NCI-H1092 (cell line): Measurements from ENCODE around the gene SCN1B.
"Not testable (repeated sequence)": the region's sequence is repeated elsewhere in the genome, so short reads cannot be mapped to it uniquely, and the experiment has no call there.

Source experiments
- DNase-seq: peaks from one replicate; lab custom pipeline; 2025; lab: John Stamatoyannopoulos, UW

Gene SCN1B

GRCh38 chr19:35037716-35038622, 7.7 kb downstream of the SCN1B start:
- DNase-seq, result no peak

- no peak for DNase-seq
These were observed 8.6 kb downstream of the SCN1B start for GRCh38 chr19:35038623-35039512.

DNA sequence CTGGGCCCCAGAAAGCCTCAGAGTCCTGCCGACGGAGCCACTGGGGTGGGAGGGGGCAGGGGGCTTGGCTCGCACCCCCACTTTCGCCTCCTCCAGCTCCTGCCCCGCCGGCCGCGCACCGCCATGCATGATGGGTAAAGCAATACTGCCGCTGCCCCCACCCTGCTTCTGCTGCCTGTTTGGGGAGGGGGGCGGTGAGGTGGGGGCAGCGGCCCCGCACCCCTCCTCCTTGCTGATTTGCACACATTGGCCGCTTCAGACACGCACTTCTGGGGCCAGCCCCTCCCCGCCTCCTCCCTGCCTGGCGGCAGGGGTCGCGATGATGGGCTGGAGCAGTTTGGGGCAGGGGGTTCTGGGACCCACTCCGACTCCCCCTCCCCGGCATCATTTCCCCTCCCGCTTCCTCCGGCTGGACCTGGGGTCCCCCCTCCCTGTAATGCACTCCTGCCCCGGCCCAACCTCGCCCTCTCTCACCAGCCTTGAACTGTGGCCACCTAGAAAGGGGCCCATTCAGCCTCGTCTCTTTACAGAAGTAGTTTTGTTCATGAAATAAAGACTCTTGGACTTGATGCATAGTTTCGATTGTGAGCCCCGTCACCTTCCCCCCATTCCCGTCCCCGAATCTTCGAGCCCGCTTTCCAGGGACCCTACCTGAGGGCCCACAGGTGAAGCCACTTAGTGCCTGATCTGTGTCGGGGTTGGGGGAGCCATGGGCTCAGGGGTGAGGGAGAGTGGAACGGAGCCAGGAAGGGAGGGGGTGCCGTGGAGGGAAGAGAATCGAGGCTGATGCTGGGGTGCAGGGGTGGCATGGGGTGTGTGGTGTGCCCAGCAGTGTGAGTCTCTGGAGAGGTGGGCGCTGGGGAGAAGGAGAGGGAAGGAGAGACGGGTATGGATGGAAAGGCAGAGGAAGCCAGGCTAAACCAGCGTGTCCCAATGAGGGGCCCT, 9.9 kb downstream of the SCN1B start:
- no peak for DNase-seq

- DNase-seq, result no peak
These were observed 10.7 kb downstream of the SCN1B start for GRCh38 chr19:35040826-35041547.

DNA sequence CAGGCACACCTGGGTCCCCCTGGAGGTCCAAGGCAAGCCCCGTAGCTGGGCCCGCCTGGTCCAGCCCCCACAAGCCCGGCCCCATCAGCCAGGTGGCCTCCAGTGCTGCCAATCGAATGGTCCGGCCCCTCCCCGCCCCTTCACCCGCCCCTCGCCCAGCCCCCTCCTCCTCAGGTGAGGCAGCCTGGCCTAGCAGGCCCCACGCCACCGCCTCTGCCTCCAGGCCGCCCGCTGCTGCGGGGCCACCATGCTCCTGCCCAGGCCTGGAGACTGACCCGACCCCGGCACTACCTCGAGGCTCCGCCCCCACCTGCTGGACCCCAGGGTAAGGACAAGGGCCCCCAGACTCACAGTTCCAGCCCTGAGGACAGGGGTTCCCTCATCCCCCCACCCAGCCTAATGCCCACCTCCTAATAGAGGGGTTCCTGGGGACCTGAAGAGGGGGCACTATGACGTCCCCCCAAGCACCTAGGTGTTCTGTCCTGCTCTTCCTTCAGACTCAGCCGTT, 11.3 kb downstream of the SCN1B start, which contains the start of gene HPN:
Gene HPN, plus strand, starts transcription at position 174 of the 508 bp plus-strand sequence. CDS start 786 bp downstream, outside the sequence.
- DNase-seq, result no peak

DNA sequence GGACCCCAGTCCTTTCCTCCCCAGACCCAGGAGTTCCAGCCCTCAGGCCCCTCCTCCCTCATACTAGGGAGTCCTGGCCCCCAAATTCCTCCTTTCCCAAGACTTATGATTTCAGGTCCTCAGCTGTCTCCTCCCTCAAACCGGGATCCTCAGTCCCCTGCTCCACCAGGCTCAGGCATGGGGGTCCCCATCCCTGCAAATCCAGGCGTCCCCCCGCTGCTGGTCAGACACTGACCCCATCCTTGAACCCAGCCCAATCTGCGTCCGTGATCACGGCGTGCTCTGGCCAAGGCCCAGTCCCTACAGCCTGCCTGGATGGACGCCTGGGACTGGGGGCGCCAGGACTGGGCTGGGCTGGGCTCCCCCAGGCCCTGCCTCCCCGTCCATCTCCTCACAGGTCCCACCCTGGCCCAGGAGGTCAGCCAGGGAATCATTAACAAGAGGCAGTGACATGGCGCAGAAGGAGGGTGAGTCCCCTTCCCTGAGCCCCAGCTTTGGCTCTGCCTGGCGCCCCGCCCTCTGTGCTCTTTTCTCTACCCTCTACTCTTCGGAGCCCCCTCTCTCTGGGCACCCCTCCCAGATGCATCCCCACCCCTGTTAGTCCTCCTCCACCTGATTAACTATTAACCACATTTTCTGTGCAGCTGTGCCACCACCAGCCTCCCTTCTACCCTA, 11.9 kb downstream of the SCN1B start:
- DNase-seq, result no peak

GRCh38 chr19:35042954-35043604, 12.8 kb downstream of the SCN1B start:
- DNase-seq, result no peak

GRCh38 chr19:35043906-35044305, 13.6 kb downstream of the SCN1B start:
- DNase-seq, result no peak

DNA sequence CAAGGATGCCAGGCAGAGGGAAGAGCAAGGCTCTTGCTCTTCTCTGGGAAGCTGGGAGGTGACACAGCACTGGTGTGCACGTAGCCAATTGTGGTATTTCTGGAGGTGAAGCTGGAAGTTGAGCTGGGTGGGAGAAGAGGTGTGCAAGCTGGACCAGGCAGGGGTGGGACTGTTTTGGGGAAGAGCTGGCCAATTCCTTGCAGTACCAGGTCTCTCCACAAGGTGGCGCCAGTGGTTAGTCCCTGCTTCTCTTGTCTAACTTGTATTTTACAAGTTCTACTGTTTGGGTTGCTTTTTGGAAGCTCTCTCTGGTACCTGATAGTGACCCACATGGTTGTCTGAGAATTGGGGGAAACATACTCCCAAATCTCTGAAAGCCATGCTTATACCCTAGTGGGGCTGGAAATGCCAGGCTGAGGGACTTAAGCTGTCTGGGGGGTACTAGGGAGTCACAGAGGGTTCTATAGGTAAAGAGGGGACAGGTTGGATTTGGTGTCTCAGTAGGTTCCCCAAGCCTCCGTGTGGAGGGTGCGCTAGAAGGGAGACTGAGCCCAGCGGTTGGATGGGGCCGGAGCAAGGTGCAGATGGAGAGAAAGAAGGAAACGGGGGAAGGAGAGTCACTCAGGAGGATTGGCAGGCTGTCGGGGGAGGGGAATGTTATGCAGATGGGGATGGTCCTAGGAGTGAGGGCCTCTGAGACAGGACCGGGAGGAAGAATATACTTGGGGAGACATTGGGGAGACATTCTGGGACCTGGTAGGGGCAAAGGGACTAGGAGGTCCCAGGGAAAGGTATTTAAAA, 14.2 kb downstream of the SCN1B start:
- DNase-seq, result no peak

DNA sequence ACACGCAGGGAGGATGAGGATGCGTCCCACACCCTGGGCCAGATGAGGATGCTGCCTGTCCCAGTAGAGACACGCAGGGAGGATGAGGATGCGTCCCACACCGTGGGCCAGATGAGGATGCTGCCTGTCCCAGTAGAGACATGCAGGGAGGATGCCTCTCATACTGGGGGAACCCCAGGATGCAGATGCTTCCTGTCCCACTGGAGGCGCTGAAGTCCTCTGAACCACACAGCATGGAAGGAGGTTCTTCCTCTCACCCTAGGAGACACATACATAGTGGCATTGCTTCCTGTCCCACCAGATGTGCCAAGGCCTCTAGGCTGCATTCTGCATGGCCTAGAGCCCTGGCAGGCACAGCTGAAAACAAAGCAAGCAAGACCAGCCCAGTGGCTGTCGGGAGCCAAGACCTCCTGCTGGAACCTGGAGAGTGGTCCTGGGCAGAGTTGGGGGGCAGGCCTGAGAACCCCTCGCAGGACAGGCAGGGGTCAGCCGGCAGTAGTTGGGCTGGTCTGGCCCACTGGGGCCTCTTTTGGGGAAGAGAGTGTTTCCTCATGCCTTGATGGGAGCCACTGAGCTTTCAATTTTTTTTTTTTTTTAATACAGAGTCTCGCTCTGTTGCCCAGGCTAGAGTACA, 15.5 kb downstream of the SCN1B start:
- no peak for DNase-seq

- no peak for DNase-seq
These were observed 16.2 kb downstream of the SCN1B start for GRCh38 chr19:35046461-35046860.

- DNase-seq, result no peak
These were observed 18.7 kb downstream of the SCN1B start for GRCh38 chr19:35048911-35049411.

DNA sequence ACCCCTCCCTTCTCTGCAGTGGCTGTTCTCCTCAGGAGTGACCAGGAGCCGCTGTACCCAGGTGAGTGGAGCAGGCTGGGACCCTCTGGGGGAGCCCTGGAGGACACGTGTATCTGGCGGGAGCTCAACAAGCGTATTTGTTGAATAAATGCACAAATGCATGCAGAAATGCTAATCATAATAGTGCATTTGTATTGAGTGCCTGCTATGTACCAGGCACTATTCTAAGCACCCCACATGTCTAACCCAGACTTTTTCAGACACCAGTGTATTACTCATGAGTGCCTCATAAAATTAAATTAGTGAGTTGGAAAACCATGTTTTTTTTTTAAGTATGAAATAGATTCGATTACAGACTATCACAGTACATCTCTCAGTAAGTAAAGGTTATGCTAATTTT, 19.2 kb downstream of the SCN1B start:
- no peak for DNase-seq

DNA sequence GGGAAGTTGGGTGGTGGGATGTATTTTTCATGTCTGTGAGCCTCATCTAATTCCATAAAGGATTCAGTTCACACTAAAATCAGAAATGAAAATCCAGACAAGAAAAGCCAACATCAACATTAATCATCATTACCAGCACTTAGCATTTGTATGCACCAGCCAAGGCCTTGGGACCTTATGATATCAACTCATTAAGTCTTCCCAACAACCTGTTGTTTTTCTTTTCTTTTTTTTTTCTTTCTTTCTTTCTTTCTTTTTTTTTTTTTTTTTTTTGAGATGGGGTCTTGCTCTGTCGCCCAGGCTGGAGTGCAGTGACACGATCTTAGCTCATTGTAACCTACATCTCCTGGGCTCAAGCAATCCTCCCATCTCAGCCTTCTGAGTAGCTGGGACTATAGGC, 20.4 kb downstream of the SCN1B start:
- DNase-seq, result not testable (repeated sequence)

GRCh38 chr19:35051268-35051667, 21.0 kb downstream of the SCN1B start:
- DNase-seq, result not testable (repeated sequence)

GRCh38 chr19:35051796-35052195, 21.5 kb downstream of the SCN1B start:
- DNase-seq, result no peak

- no peak for DNase-seq
These were observed 22.4 kb downstream of the SCN1B start for GRCh38 chr19:35052599-35053190.
